Stimulated activated CD8-positive, alpha-beta memory T cell treated with anti-CD3 and anti-CD28 coated beads, Interleukin-15, amount 100 ng/mL, for 24 hours (primary cell): Measurements from ENCODE around the gene L3MBTL3.

Experiments used
- DNase-seq: peaks from one replicate; pipeline ENCODE4 v3.0.0-alpha.2; 2020; ENCODE audit warnings: low read depth

The L3MBTL3 gene

GRCh38 chr6:130183271-130184222, 165.2 kb downstream of the L3MBTL3 start:
- DNase-seq, result no peak

- DNase-seq, result no peak
Observed at GRCh38 chr6:130185658-130186057, 167.3 kb downstream of the L3MBTL3 start.

DNA sequence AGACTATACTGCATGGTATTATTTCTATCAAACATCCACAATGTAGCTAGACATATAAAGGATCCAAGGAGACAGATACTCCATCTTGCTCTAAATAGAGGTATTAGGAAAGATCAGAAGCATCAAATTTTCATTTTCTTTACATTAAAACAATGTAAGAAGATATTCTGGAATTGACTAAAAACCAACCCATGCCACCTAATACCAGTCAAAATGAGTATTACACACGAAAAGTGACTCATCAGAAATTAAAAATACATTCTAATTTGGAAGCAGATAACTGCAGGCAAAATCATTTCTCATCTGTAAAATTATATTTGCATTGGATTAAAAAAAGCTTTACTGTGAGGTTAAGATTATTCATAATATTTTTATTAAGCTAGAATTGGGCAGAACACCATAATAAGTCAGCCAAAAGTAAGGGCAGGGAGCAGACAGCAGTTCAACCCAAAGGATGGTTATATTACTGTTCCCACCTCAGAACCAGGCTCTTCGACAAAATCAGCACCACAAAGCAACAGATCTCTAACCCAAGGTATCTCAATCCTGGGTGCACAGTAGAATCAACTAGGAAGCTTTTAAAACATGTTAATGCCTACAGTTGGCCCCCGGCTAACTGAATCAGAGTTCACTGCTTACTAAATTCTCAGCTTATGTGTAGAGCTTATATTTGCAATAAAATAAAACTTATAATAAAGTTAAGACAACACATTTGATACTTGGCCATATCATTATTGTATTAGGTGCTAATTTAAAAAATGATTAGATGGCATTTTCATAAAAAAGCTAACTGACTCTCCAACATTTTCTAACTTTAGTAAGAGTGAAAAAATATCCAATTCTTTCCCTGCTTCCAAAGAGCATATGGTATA, 169.2 kb downstream of the L3MBTL3 start:
- no peak for DNase-seq

DNA sequence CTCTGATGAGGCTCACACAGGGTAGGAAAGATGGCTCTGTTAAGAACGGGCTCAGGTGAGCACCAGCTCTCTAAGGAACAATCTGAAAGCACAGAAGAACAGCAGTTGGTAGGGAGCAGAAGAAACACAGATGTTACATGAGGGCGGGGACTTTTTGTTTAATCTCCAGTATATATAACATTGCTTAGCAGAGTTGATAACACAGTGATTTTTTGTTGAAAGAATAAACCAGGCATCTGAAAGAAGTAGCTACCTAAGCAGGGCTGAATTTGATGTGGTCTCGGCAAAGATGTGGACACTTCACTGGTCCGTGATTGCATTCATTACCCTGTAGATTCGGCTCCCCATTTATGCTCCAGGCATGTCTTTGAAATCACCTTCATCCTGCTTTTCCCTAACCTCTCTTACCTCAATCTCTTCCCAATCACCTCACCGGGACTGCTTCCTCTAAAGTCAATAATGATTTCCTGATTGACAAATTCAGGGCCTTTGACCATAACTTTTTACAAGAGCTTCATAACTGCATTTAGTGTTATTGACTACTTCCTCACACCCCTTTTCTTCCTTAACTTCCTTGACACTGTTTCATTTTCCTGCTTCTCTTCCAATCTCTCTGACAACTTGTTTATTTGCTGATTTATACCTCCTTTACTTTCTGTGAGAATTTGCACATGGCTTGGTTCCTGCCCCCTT, 170.0 kb downstream of the L3MBTL3 start:
- no peak for DNase-seq

DNA sequence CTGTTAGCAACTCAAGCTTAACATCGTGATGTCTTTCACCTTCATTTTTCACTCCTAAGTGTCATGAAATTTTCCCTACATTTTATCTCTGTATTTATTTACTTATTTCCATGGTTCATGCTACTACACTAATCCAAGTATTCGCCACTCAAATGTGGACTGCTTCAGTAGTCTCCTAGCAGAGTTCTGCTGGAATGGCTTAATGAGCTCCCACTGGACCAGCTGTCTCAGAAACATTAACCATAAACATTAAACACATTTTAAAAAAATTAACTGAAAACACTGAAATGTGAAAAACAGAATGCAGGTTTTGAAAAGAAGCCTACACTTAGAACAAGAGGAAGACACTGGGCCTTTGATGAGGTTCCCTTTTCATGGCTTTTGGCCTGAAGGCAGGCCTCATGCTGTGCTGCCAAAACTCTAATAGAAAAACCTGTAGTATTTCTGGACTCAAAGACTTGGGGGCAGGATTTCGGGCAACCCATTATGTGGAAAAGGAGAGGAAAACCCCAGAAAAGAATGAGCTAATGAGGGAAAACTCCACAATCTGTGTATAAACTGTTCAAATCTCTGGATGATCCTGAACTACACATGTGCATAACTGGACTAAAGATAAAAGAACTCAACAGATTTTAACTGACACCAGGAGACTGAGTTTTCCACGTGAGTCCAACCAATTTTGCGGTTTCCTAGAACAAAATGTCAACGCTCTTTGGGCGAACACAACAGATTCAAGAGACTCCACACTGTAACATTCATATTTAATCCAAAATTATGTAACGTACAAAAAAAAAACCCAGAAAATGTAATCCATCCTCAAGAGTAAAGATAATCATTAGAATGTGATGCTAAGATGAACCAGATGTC, 171.4 kb downstream of the L3MBTL3 start:
- DNase-seq, result no peak
